Parathyroid adenoma (tissue), 2 donors: ENCODE measurements around the gene FBXO47.
"Not testable (repeated sequence)": the region's sequence is repeated elsewhere in the genome, so short reads cannot be mapped to it uniquely, and the experiment has no call there.

ENCODE experiments used
- H2AFZ ChIP-seq: fragments of 300-600 bp; sonication (generic); one replicate; pipeline ENCODE4 v1.7.0; 2017; ENCODE audit warnings: antibody characterized with exemption, mild to moderate bottlenecking
- H3K27ac ChIP-seq: fragments of 300-600 bp; sonication (generic); one replicate; pipeline ENCODE4 v1.7.0; 2017
- H3K27me3 ChIP-seq: fragments of 300-600 bp; sonication (generic); one replicate; pipeline ENCODE4 v1.7.0; 2017; ENCODE audit warnings: low read length; ENCODE audit not compliant: control insufficient read depth, insufficient read depth
- H3K36me3 ChIP-seq: fragments of 300-600 bp; sonication (generic); one replicate; pipeline ENCODE4 v1.7.0; 2017; ENCODE audit warnings: low read length; ENCODE audit not compliant: control insufficient read depth, insufficient read depth
- H3K4me1 ChIP-seq: fragments of 300-600 bp; sonication (generic); one replicate; pipeline ENCODE4 v1.7.0; 2017; ENCODE audit warnings: control low read depth
- H3K4me2 ChIP-seq: fragments of 300-600 bp; sonication (generic); one replicate; pipeline ENCODE4 v1.7.0; 2017; ENCODE audit warnings: low read length
- H3K4me3 ChIP-seq: fragments of 300-600 bp; sonication (generic); one replicate; pipeline ENCODE4 v1.7.0; 2017; ENCODE audit warnings: low read depth, low read length
- H3K79me2 ChIP-seq: fragments of 300-600 bp; sonication (generic); one replicate; pipeline ENCODE4 v1.7.0; 2017; ENCODE audit warnings: control low read depth
- H3K9ac ChIP-seq: fragments of 300-600 bp; sonication (generic); one replicate; pipeline ENCODE4 v1.7.0; 2017; ENCODE audit warnings: mild to moderate bottlenecking
- H3K9me3 ChIP-seq: fragments of 300-600 bp; sonication (generic); one replicate; pipeline ENCODE4 v1.7.0; 2017; ENCODE audit warnings: low read length; ENCODE audit not compliant: control insufficient read depth
- TF ChIP-seq, protein P1 (sequence below): fragments of 300-600 bp; sonication (generic); IDR thresholded peaks from one replicate; pipeline ENCODE4 v1.7.0; 2017; ENCODE audit warnings: antibody characterized with exemption, mild to moderate bottlenecking
- donor health status: primary hyperparathyroidism.

The FBXO47 gene

DNA sequence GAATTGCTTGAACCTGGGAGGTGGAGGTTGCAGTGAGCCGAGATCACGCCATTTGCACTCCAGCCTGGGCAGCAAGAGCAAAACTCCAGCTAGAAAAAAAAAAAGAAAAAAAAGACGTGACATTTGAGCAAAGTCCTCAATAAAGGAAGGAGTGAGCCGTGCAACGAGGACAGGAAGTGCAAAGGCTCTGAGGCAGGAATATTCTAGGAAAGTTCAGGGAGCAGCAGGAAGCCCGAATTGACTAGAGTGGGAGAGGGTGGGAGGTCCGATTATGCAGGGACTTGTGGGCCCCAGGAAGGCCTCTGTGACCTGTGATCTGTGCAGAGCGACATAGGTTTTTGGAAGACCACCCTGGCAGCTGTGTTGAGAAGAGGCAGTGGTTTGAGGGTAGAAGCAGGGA lies 50.4 kb downstream of the FBXO47 start:
- Histone ChIP-seq H3K9ac (no peak overlapping the region), H3K4me1 (peaks cover 7% of the 10 kb centered on the region), H3K9me3 (no peaks in the 10 kb centered on the region)

DNA sequence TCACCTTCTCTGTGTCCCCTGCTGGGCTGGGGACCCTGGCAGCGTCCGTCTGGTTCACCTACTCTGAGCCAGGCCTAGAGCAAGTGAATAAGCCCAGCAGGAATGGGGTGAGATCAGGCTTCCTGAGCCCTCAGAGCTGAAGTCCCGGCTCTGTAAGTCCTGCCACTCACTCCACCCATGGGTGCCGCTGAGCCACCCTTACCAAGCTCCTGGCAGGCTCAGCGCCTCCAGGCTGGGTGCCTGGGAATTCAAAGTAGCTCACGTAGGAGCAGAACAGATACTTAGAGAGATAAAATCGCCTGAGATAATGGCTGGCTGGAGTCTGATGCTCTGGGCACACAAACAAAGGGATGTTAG lies 51.6 kb downstream of the FBXO47 start:
- H3K4me2 ChIP-seq: no peak overlapping the region
- no peak overlapping the region for H3K9ac ChIP-seq
- H3K79me2 ChIP-seq: peaks cover 3% of the 10 kb centered on the region
- H3K4me1 ChIP-seq: peaks cover 7% of the 10 kb centered on the region
- no peaks in the 10 kb centered on the region for H3K27me3 ChIP-seq
- H2AFZ ChIP-seq: no peak overlapping the region
- TF ChIP-seq, protein P1, sequence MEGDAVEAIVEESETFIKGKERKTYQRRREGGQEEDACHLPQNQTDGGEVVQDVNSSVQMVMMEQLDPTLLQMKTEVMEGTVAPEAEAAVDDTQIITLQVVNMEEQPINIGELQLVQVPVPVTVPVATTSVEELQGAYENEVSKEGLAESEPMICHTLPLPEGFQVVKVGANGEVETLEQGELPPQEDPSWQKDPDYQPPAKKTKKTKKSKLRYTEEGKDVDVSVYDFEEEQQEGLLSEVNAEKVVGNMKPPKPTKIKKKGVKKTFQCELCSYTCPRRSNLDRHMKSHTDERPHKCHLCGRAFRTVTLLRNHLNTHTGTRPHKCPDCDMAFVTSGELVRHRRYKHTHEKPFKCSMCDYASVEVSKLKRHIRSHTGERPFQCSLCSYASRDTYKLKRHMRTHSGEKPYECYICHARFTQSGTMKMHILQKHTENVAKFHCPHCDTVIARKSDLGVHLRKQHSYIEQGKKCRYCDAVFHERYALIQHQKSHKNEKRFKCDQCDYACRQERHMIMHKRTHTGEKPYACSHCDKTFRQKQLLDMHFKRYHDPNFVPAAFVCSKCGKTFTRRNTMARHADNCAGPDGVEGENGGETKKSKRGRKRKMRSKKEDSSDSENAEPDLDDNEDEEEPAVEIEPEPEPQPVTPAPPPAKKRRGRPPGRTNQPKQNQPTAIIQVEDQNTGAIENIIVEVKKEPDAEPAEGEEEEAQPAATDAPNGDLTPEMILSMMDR: no peak
- H3K27ac ChIP-seq: no peak overlapping the region
- H3K4me3 ChIP-seq: no peak overlapping the region
- no peaks in the 10 kb centered on the region for H3K36me3 ChIP-seq
- no peaks in the 10 kb centered on the region for H3K9me3 ChIP-seq

More for the DNA sequence above, 50.4 kb downstream of the FBXO47 start:
- Histone ChIP-seq H3K27me3 (no peaks in the 10 kb centered on the region), H3K4me3 (no peak overlapping the region), H3K4me2 (no peak overlapping the region), H2AFZ (no peak overlapping the region), H3K27ac (no peak overlapping the region), H3K36me3 (no peaks in the 10 kb centered on the region), H3K79me2 (no peaks in the 10 kb centered on the region)
- TF ChIP-seq, protein P1: no peak

DNA sequence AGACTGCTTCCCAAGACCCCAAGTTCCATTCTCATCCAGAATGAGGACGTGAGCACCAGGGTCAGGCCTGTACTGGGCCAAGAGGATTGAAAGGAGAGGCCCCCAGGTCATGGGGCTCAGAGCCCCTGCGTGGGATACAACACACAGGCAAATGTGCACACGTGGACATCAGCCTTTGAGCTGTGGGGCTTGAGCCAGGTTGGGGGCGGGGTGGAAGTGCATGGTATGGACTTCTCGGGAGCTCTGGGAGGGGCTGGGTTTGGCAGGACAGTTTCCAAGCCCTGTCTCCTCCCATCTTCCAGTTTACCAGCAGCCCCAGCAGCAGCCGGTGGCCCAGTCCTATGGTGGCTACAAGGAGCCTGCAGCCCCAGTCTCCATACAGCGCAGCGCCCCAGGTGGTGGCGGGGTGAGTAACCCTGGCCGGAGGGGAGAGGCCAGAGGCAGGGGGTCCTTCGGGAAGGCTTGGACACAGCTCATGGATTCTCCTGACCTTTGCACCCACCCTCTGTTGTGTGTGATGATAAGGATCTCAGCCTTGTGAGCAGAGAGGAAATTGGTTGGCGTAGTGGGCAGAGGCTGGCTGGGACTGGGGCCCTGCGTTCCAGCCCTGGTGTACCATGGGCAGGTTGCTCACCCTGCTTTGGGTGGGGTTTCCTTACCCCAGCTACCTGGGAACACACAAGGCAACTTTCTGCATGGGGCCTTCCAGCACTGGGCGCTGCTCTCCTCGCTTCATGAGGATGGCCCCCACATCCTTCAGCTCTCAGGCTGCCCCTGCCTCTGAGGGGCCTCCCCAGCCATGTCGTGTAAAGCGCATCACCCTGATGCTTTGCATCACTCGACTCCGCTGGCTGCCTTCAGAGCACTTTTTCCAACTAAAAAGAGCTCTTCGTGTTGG lies 52.2 kb downstream of the FBXO47 start:
- Histone ChIP-seq H3K4me1 (peaks cover 7% of the 10 kb centered on the region), H3K36me3 (no peaks in the 10 kb centered on the region)

DNA sequence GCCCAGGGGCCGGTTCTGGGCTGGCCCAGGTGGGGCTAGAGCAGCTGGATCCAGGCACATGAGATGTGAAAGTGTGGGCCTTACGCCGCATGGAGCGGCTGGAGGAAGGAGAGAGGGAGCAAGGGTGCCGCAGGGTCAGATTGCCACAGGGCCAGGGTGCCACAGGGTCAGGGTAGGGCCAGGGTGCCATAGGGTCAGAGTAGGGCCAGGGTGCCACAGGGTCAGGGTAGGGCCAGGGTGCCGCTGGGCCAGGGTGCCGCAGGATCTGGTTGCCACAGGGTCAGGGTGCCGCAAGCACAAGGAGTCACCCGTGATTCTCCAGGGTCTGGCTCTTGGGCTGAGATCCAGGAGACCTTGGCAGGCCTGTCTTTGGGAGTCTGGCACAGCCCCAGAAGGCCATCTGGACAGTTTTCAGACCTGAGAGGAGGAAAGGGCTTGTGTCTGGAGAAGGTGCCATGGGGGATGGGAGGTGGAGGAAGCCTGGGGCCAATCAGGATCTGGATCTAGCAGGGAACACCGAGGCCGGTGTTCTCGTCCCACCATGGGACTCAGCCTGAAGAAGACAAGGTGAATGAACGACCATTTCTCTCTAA lies 54.9 kb downstream of the FBXO47 start:
- TF ChIP-seq, protein P1: no peak
- H3K27me3 ChIP-seq: no peaks in the 10 kb centered on the region
- no peak overlapping the region for H3K27ac ChIP-seq
- H3K4me3 ChIP-seq: no peak overlapping the region
- H3K9me3 ChIP-seq: no peaks in the 10 kb centered on the region
- no peak overlapping the region for H3K4me2 ChIP-seq
- H3K9ac ChIP-seq: no peak overlapping the region
- peaks cover 6% of the 10 kb centered on the region for H3K79me2 ChIP-seq
- H3K36me3 ChIP-seq: no peaks in the 10 kb centered on the region
- peaks cover 7% of the 10 kb centered on the region for H3K4me1 ChIP-seq
- H2AFZ ChIP-seq: no peak overlapping the region

More for the DNA sequence above, 52.2 kb downstream of the FBXO47 start:
- Histone ChIP-seq H3K4me2 (no peak overlapping the region), H3K27ac (no peak overlapping the region), H3K79me2 (peaks cover 3% of the 10 kb centered on the region), H3K9me3 (no peaks in the 10 kb centered on the region), H3K4me3 (no peak overlapping the region), H2AFZ (no peak overlapping the region), H3K27me3 (no peaks in the 10 kb centered on the region), H3K9ac (no peak overlapping the region)
- TF ChIP-seq, protein P1: no peak

DNA sequence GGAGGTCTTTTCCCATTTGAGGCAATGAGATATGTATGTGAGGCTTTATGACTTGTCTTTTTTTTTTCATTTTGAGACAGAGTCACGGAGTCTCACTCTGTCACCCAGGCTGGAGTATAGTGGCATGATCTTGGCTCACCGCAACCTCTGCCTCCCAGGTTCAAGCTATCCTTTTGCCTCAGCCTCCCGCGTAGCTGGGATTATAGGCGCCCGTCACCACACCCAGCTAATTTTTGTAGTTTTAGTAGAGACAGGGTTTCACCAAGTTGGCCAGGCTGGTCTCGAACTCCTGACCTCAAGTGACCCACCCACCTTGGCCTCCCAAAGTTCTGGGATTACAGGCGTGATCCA lies 55.5 kb downstream of the FBXO47 start:
- H3K4me1 ChIP-seq, H3K9me3 ChIP-seq, H3K27me3 ChIP-seq, H3K27ac ChIP-seq, H3K9ac ChIP-seq, H3K4me3 ChIP-seq, H3K4me2 ChIP-seq, H2AFZ ChIP-seq, H3K36me3 ChIP-seq, H3K79me2 ChIP-seq: not testable (repeated sequence)
